ENCODE data around the gene RBP7. TPM values are rescaled to one million over a fixed set of nuclear protein-coding genes. Genes with fewer than 3 reads are reported as not detected.

RBP7 gene
- total and polyA plus RNA-seq, 10 of the 15 experiments (the other 5 are each of a cell fraction or from before 2014, with no cell fraction given): 0.20 TPM; not detected in 9

GRCh38 chr1:9984253-9984652 lies 12.8 kb upstream of the RBP7 start:
- H3K9me3 ChIP-seq (replicated peaks; ENCODE audit: control insufficient read depth, insufficient read depth, low read length): no peaks in the 10 kb centered on the region
- H3K9ac ChIP-seq (ENCODE audit: control insufficient read depth, insufficient read depth, low read length): no peak overlapping the region
- TF ChIP-seq ELK1 (IDR thresholded peaks at IDR 0.05; ENCODE audit: low read depth, low read length) (no peak), POLR2A (IDR thresholded peaks at IDR 0.05; ENCODE audit: low read depth, low read length) (no peak), SMC3 (IDR thresholded peaks at IDR 0.05; ENCODE audit: borderline replicate concordance, low read length) (no peak), ZBTB40 (IDR thresholded peaks at IDR 0.05; ENCODE audit: borderline replicate concordance) (no peak), TCF7 (IDR thresholded peaks at IDR 0.05; ENCODE audit: borderline replicate concordance) (no peak)
- no peaks in the 10 kb centered on the region for H3K79me2 ChIP-seq (ENCODE audit: control insufficient read depth, insufficient read depth, low read length)
- H4K20me1 ChIP-seq (ENCODE audit: control insufficient read depth, insufficient read depth): no peaks in the 10 kb centered on the region
- no peak overlapping the region for H3K4me2 ChIP-seq (ENCODE audit: control insufficient read depth, insufficient read depth)
- H3K4me1 ChIP-seq (ENCODE audit: control insufficient read depth, insufficient read depth, low read length): no peaks in the 10 kb centered on the region
- no peak for DNase-seq (ENCODE audit: low read depth, low spot score)
- ATAC-seq: no peak
- no peak overlapping the region for H2AFZ ChIP-seq (ENCODE audit: control insufficient read depth, low read depth, low read length)
- CTCF ChIA-PET: interaction anchor here (0.6 kb wide), 1 partner anchor 118 kb away, joined by 3 read pairs; no protein-coding TSS in a partner anchor
- POLR2A ChIA-PET: no interaction called here
- no peaks in the 10 kb centered on the region; a peak in 1 of 4 replicates for H3K36me3 ChIP-seq (ENCODE audit: control insufficient read depth in 2 of 2, insufficient read depth in 2 of 2, low read length in 1 of 2)
- no peak overlapping the region for H3K27ac ChIP-seq (ENCODE audit: control insufficient read depth, insufficient read depth)
- FAIRE-seq: no peak
- 99% methylated on average over 5 of the region's 5 CpGs for WGBS (ENCODE audit: insufficient coverage, insufficient replicate concordance, low lambda C conversion rate, missing lambda C conversion rate)
- no peak overlapping the region for H3K4me3 ChIP-seq
- H3K27me3 ChIP-seq (replicated peaks in 1 of 2; ENCODE audit: control insufficient read depth in 2 of 2, insufficient read depth in 2 of 2, low read length in 1 of 2): no peaks in the 10 kb centered on the region
- no TSS peak for BruUV-seq (replicated peaks)
- SMC1A ChIA-PET (ENCODE audit: uncharacterized antibody, unreplicated experiment): no interaction called here
- intact Hi-C loops (cut with micrococcal nuclease; ENCODE audit: unreplicated experiment) (no loop called here), in situ Hi-C loops (cut with MboI) (no loop called here)
- RAD21 ChIA-PET (ENCODE audit: unreplicated experiment): no interaction called here
